Panc1 (cell line): ENCODE data around the gene TECPR2. TPM values are rescaled to one million over a fixed set of nuclear protein-coding genes. Genes with fewer than 3 reads are reported as not detected.

Source experiments
- ATAC-seq: fragments of 200-7000 bp; cut with Tn5 transposase; 2 replicates; pipeline ENCODE4 v1.9.1; 2020; ENCODE audit warnings: mild to moderate bottlenecking, moderate library complexity
- BruUV-seq: library from RNA; stranded (reverse); fragments of 400-500 nt; replicated peaks from 2 replicates; lab custom pipeline; 2021; lab: Mats Ljungman, UMichigan
- CTCF ChIA-PET: fragments of 300-600 bp; sonication (Branson Sonifier 250); formaldehyde crosslinking; loops from one replicate; lab custom pipeline; 2022; ENCODE audit warnings: antibody characterized with exemption; lab: Charles Lee
- POLR2A ChIA-PET: fragments of 300-600 bp; sonication (Branson Sonifier 250); formaldehyde crosslinking; loops from one replicate; lab custom pipeline; 2022; ENCODE audit warnings: antibody characterized with exemption; lab: Charles Lee
- DNase-seq: peaks from one replicate; pipeline ENCODE4 v3.0.0-alpha.2; 2010; ENCODE audit warnings: low read depth, low spot score
- H3K27ac ChIP-seq: 2 replicates; pipeline ENCODE4 v1.5.1; 2011; ENCODE audit warnings: mild to moderate bottlenecking, low read length, inconsistent platforms
- H3K27me3 ChIP-seq: fragments of 200-500 bp; sonication (Bioruptor generic); 2 replicates; pipeline ENCODE4 v1.6.0; 2014; ENCODE audit warnings: low read length, inconsistent platforms; ENCODE audit not compliant: control insufficient read depth, insufficient read depth
- H3K36me3 ChIP-seq: fragments of 200-500 bp; sonication (Bioruptor generic); 2 replicates; pipeline ENCODE4 v1.5.1; 2014; ENCODE audit warnings: inconsistent platforms, mild to moderate bottlenecking, low read length, moderate library complexity; ENCODE audit not compliant: control insufficient read depth, insufficient read depth
- H3K4me1 ChIP-seq: 2 replicates; pipeline ENCODE4 v1.5.1; 2011; ENCODE audit warnings: inconsistent platforms, mild to moderate bottlenecking, low read length, moderate library complexity; ENCODE audit not compliant: control insufficient read depth, insufficient read depth
- H3K4me3 ChIP-seq, 2 experiments: 2 replicates each; pipeline ENCODE4 v1.5.1; 2011 to 2012; ENCODE audit warnings: low read depth in 2 of 2, low read length in 2 of 2, mild to moderate bottlenecking in 2 of 2, inconsistent platforms in 1 of 2, moderate library complexity in 1 of 2
- H3K9me3 ChIP-seq: fragments of 200-500 bp; sonication (Bioruptor generic); 2 replicates; pipeline ENCODE4 v1.5.1; 2014; ENCODE audit warnings: low read depth, mild to moderate bottlenecking, inconsistent platforms, low read length, moderate library complexity; ENCODE audit not compliant: control insufficient read depth, insufficient read depth
- POLR2AphosphoS5 ChIP-seq: IDR thresholded peaks from 2 replicates; pipeline ENCODE4 v1.6.1; 2012; ENCODE audit warnings: mild to moderate bottlenecking, low read depth, low read length, moderate library complexity
- SIN3A ChIP-seq: IDR thresholded peaks from 2 replicates; pipeline ENCODE4 v1.6.1; 2012; ENCODE audit warnings: low read depth, mild to moderate bottlenecking, low read length, moderate library complexity, borderline replicate concordance; ENCODE audit not compliant: insufficient read depth
- TCF7L2 ChIP-seq: IDR thresholded peaks from 2 replicates; pipeline ENCODE4 v1.6.1; 2011; ENCODE audit warnings: mild to moderate bottlenecking, low read depth, low read length, inconsistent platforms
- in situ Hi-C: cut with HindIII; loops from 2 replicates; pipeline ENCODE4 v1.10.0; 2016; ENCODE audit warnings: low sequenced_read_pairs, low pct_unique_long_range_greater_than_20kb
- intact Hi-C: fragments of 100-400 bp; cut with micrococcal nuclease; formaldehyde crosslinking; loops from one replicate; pipeline ENCODE4 v1.10.0; 2022; ENCODE audit not compliant: unreplicated experiment
- total RNA-seq: library from RNA; stranded (reverse); gene quantifications from one replicate; pipeline ENCODE4 v1.2.1, GENCODE V29; 2021; ENCODE audit not compliant: unreplicated experiment
- TF ChIP-seq, protein P1 (sequence below), 2 experiments: IDR thresholded peaks; 2 replicates each; pipeline ENCODE4 v1.6.1; 2011 to 2012; ENCODE audit warnings: low read depth in 2 of 2, control low read depth in 1 of 2, low read length in 1 of 2, mild to moderate bottlenecking in 1 of 2, moderate library complexity in 1 of 2; ENCODE audit not compliant: insufficient read depth in 1 of 2
- TF ChIP-seq, protein P2 (sequence below): fragments of 450-650 bp; IDR thresholded peaks from 2 replicates; pipeline ENCODE4 v1.5.1; 2017; ENCODE audit warnings: mild to moderate bottlenecking

TECPR2 gene
- total RNA-seq, 1 experiment from 2014 or later, result 15.5 TPM

DNA sequence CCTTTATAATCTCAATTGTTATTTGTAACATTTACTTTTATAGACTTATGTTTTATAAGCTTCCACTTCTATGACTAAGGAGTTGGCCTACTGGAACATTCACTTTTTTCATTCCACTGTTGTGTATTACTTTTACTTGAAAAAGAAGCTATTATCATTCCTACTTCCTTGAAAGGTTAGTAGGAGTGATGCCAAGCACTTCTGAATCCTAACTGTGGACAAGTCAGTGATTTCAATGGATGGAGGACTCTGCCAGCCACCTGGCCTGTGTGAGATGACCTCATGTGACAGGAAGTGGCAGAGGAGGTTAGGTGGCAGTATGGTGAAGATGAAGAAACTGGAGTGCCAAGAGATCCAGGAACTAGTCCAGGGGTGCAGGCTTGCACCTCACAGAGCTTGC, 46.0 kb downstream of the TECPR2 start:
- no peaks in the 10 kb centered on the region for H3K36me3 ChIP-seq
- H3K4me3 ChIP-seq, result no peak overlapping the region
- intact Hi-C loops, result no loop called here
- no peaks in the 10 kb centered on the region for H3K27me3 ChIP-seq
- ChIA-PET CTCF (no interaction called here), POLR2A (no interaction called here)
- no TSS peak for BruUV-seq
- no peaks in the 10 kb centered on the region for H3K4me1 ChIP-seq
- in situ Hi-C loops, result no loop called here
- no peak for TF ChIP-seq TCF7L2
- TF ChIP-seq, protein P1, sequence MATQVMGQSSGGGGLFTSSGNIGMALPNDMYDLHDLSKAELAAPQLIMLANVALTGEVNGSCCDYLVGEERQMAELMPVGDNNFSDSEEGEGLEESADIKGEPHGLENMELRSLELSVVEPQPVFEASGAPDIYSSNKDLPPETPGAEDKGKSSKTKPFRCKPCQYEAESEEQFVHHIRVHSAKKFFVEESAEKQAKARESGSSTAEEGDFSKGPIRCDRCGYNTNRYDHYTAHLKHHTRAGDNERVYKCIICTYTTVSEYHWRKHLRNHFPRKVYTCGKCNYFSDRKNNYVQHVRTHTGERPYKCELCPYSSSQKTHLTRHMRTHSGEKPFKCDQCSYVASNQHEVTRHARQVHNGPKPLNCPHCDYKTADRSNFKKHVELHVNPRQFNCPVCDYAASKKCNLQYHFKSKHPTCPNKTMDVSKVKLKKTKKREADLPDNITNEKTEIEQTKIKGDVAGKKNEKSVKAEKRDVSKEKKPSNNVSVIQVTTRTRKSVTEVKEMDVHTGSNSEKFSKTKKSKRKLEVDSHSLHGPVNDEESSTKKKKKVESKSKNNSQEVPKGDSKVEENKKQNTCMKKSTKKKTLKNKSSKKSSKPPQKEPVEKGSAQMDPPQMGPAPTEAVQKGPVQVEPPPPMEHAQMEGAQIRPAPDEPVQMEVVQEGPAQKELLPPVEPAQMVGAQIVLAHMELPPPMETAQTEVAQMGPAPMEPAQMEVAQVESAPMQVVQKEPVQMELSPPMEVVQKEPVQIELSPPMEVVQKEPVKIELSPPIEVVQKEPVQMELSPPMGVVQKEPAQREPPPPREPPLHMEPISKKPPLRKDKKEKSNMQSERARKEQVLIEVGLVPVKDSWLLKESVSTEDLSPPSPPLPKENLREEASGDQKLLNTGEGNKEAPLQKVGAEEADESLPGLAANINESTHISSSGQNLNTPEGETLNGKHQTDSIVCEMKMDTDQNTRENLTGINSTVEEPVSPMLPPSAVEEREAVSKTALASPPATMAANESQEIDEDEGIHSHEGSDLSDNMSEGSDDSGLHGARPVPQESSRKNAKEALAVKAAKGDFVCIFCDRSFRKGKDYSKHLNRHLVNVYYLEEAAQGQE (IDR thresholded peaks at IDR 0.05; ENCODE audit: insufficient read depth in 1 of 2, low read depth in 2 of 2, low read length in 1 of 2), result no peak
- no peak for TF ChIP-seq POLR2AphosphoS5
- TF ChIP-seq, protein P2, sequence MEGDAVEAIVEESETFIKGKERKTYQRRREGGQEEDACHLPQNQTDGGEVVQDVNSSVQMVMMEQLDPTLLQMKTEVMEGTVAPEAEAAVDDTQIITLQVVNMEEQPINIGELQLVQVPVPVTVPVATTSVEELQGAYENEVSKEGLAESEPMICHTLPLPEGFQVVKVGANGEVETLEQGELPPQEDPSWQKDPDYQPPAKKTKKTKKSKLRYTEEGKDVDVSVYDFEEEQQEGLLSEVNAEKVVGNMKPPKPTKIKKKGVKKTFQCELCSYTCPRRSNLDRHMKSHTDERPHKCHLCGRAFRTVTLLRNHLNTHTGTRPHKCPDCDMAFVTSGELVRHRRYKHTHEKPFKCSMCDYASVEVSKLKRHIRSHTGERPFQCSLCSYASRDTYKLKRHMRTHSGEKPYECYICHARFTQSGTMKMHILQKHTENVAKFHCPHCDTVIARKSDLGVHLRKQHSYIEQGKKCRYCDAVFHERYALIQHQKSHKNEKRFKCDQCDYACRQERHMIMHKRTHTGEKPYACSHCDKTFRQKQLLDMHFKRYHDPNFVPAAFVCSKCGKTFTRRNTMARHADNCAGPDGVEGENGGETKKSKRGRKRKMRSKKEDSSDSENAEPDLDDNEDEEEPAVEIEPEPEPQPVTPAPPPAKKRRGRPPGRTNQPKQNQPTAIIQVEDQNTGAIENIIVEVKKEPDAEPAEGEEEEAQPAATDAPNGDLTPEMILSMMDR, result no peak
- no peak for TF ChIP-seq SIN3A
- ATAC-seq, result no peak
- no peak for DNase-seq
- no peaks in the 10 kb centered on the region for H3K9me3 ChIP-seq
- H3K27ac ChIP-seq, result no peak overlapping the region

DNA sequence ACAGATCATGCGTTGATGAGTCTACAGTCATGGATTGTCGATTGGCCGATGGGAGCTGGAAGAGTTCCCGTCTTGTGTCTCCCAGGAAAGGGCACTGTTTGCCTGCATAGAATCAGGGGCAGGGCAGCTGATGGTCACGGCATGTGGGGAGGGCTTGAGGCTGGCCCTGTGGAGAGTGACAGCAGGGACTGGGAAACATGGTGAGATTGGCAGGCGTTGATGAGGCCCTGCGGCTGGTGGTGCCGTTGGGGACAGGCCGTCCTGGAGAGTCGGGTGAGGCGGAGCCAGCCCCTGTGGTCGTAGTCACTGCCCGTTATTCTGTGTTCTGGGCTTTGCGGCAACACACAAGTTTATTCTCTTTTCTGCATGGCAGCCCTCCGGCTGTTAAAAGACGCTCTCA, 52.9 kb downstream of the TECPR2 start:
- H3K27ac ChIP-seq, result no peak overlapping the region
- no peaks in the 10 kb centered on the region for H3K9me3 ChIP-seq
- no TSS peak for BruUV-seq
- ATAC-seq (no peak), DNase-seq (no peak)
- ChIA-PET CTCF (no interaction called here), POLR2A (no interaction called here)
- intact Hi-C loops, result no loop called here
- in situ Hi-C loops, result no loop called here
- no peak overlapping the region for H3K4me3 ChIP-seq
- H3K4me1 ChIP-seq, result no peaks in the 10 kb centered on the region
- no peaks in the 10 kb centered on the region for H3K27me3 ChIP-seq
- H3K36me3 ChIP-seq, result no peaks in the 10 kb centered on the region
- TF ChIP-seq, protein P2, result no peak
- no peak for TF ChIP-seq TCF7L2

DNA sequence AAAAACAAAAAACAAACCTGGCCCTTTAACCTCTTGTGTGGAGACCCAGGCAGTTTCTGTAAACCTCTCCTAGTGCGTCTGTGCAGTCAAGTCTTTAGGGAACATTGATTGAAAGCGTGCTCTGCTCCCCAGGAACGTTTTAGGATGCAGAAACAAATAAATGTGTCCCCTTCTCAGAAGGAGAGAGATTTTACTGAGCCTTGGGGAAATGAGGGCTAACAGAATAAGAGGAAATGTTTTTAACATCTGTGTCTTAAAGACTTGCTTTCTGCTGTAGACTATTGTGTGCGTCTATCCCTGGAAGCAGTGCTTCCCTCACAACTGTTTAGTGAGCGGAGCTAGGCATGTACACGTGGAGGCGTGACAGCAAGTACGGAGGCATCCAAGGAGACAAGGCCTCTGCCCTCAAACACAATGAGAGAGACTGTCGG, 54.3 kb downstream of the TECPR2 start:
- POLR2A ChIA-PET, result interaction anchor here (0.7 kb wide), 1 partner anchor 74 kb away, joined by 5 read pairs; no protein-coding TSS in a partner anchor
- DNase-seq, result no peak
- no TSS peak for BruUV-seq
- in situ Hi-C loops, result no loop called here
- intact Hi-C loops, result no loop called here
- Histone ChIP-seq H3K27ac (no peak overlapping the region), H3K27me3 (no peaks in the 10 kb centered on the region), H3K9me3 (no peaks in the 10 kb centered on the region), H3K4me3 (no peak overlapping the region), H3K4me1 (no peaks in the 10 kb centered on the region), H3K36me3 (no peaks in the 10 kb centered on the region)
- ATAC-seq, result no peak
- TF ChIP-seq, protein P2, result no peak
- TF ChIP-seq SIN3A, result no peak
- TF ChIP-seq, protein P1 (IDR thresholded peaks at IDR 0.05; ENCODE audit: insufficient read depth in 1 of 2, low read depth in 2 of 2, low read length in 1 of 2), result no peak
- TF ChIP-seq POLR2AphosphoS5, result no peak
- TF ChIP-seq TCF7L2, result no peak
- CTCF ChIA-PET, result no interaction called here
